ENCODE data around the gene TFR2. TPM values are rescaled to one million over a fixed set of nuclear protein-coding genes. Genes with fewer than 3 reads are reported as not detected.

Gene TFR2
- total and polyA plus RNA-seq, 2 donors (not counting 1 experiment from before 2014, with no cell fraction given) = 5.9 to 10.0 TPM

DNA sequence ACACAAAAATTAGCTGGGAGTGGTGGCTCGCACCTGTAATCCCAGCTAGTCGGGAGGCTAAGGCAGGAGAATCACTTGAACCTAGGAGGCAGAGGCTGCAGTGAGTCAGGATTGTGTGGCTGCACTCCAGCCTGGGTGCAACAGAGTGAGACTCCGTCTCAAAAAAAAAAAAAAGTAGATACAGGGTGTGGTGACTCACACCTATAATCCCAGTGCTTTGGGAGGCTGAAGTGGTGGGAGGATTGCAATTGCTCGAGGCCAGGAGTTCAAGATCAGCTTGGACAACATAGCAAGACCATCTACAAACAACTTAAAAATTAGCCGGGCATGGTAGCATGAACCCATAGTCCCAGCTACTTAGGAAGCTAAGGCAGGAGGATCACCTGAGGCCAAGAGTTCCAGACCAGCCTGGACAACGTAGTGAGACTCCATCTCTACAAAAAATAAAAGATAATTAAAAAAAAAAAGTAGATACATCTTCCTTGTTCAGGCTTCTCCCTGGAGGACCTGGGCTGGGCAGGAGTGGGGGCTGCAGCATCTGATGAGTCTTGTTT is 27.0 kb downstream of the TFR2 start:
- H3K27ac Mint-ChIP-seq = no peak overlapping the region
- no peaks in the 10 kb centered on the region for H4K20me1 ChIP-seq (ENCODE audit: control insufficient read depth, insufficient read depth, low read length, poor library complexity, severe bottlenecking)
- peaks cover 13 to 19% of the 10 kb centered on the region in 2 donors for H3K4me1 ChIP-seq (ENCODE audit: control insufficient read depth in 2 of 2, insufficient read depth in 2 of 2, low read length in 2 of 2)
- H3K9ac ChIP-seq (ENCODE audit: low read length) = no peak overlapping the region
- no peak for DNase-seq
- no peaks in the 10 kb centered on the region for H3K79me2 ChIP-seq (ENCODE audit: control insufficient read depth, insufficient read depth, low read length)
- ChIA-PET POLR2A (interaction anchor here (0.6 to 2.6 kb wide), 4 partner anchors 12 to 490 kb away, joined by 3 to 26 read pairs (median 4); partner anchors contain the start of genes FBXO24 and LRCH4), CTCF (interaction anchor here (0.6 to 3.2 kb wide), 5 partner anchors 20 to 415 kb away, joined by 3 to 26 read pairs (median 7); partner anchors contain the start of gene GIGYF1)
- no peak for TF ChIP-seq EZH2 (IDR thresholded peaks at IDR 0.05; ENCODE audit: borderline replicate concordance, insufficient read depth, low read depth, low read length, poor library complexity, severe bottlenecking)
- TF ChIP-seq, protein P1, sequence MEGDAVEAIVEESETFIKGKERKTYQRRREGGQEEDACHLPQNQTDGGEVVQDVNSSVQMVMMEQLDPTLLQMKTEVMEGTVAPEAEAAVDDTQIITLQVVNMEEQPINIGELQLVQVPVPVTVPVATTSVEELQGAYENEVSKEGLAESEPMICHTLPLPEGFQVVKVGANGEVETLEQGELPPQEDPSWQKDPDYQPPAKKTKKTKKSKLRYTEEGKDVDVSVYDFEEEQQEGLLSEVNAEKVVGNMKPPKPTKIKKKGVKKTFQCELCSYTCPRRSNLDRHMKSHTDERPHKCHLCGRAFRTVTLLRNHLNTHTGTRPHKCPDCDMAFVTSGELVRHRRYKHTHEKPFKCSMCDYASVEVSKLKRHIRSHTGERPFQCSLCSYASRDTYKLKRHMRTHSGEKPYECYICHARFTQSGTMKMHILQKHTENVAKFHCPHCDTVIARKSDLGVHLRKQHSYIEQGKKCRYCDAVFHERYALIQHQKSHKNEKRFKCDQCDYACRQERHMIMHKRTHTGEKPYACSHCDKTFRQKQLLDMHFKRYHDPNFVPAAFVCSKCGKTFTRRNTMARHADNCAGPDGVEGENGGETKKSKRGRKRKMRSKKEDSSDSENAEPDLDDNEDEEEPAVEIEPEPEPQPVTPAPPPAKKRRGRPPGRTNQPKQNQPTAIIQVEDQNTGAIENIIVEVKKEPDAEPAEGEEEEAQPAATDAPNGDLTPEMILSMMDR (IDR thresholded peaks at IDR 0.05) = no peak
- H3K27ac ChIP-seq (ENCODE audit: low read length in 2 of 2) = no peak overlapping the region
- H3K4me3 ChIP-seq (ENCODE audit: control extremely low read depth in 1 of 5, extremely low read depth in 1 of 5, insufficient read depth in 1 of 5, low read depth in 2 of 5, low read length in 4 of 5) = no peak overlapping the region
- H3K4me2 ChIP-seq (replicated peaks; ENCODE audit: low read depth, low read length, poor library complexity, severe bottlenecking) = no peak overlapping the region
- WGBS (ENCODE audit: insufficient coverage) = no CpG with 5 or more reads among the region's 6 CpGs
- intact Hi-C loops (cut with micrococcal nuclease) = loop anchor here (10.0 kb wide), 1 partner anchor 530 kb away; the partner anchor contains the start of genes COPS6 and ZNF3
- H2AFZ ChIP-seq (ENCODE audit: insufficient read depth, low read depth, low read length, poor library complexity, severe bottlenecking) = no peak overlapping the region
- H3K9me3 ChIP-seq (ENCODE audit: control extremely low read depth in 1 of 3, control insufficient read depth in 2 of 3, insufficient read depth in 1 of 3, low read length in 2 of 3) = no peaks in the 10 kb centered on the region
- no peak overlapping the region for H3K4me3 Mint-ChIP-seq
- H3K4me1 Mint-ChIP-seq = peaks cover 18% of the 10 kb centered on the region
- ATAC-seq (ENCODE audit: low read depth) = no peak
- H3K27me3 Mint-ChIP-seq = no peaks in the 10 kb centered on the region
- no peaks in the 10 kb centered on the region for H3K9me3 Mint-ChIP-seq (ENCODE audit: insufficient read depth)
- no peaks in the 10 kb centered on the region for H3K27me3 ChIP-seq (replicated peaks in 1 of 4; ENCODE audit: control extremely low read depth in 1 of 4, control insufficient read depth in 3 of 4, insufficient read depth in 4 of 4, low read length in 3 of 4)
- H3K36me3 ChIP-seq (replicated peaks in 1 of 2; ENCODE audit: control extremely low read depth in 1 of 2, control insufficient read depth in 1 of 2, extremely low read depth in 1 of 2, insufficient read depth in 2 of 2, low read length in 1 of 2) = peaks cover 0 to 3% of the 10 kb centered on the region in 2 experiments

Data from B cell (primary cell).